NCI-H82 treated with DMSO at 0.1 percent for 48 hours (cell line): ENCODE measurements around the gene CT47A1.
"Not testable (repeated sequence)": the region's sequence is repeated elsewhere in the genome, so short reads cannot be mapped to it uniquely, and the experiment has no call there.

Experiments
- DNase-seq: peaks from one replicate; lab custom pipeline; 2025; ENCODE audit not compliant: unreplicated experiment; lab: John Stamatoyannopoulos, UW

CT47A1 gene

DNA sequence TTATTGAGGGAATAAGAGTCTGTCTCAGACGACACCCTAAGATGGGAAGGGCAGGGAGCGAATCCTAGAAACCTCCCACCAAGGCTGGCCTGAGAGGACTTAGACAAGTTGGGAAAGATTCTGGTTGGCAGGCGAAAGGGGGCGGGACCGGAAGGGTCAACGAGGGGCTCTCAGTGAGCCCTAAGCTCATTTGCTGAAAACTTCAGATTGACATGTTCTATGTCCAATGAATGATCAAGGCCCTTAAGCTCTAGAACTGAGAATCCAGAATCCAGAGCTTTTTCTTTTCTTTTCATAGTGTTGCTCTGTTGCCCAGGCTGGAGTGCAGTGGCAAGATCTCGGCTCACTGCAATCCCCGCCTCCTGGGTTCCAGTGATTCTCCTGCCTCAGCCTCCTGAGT, at the start of gene CT47A1:
TSS of gene CT47A1 (minus strand) at position 101 of the 400 bp plus-strand sequence. CDS start 231 bp downstream, outside the sequence.
- not testable (repeated sequence) for DNase-seq

DNA sequence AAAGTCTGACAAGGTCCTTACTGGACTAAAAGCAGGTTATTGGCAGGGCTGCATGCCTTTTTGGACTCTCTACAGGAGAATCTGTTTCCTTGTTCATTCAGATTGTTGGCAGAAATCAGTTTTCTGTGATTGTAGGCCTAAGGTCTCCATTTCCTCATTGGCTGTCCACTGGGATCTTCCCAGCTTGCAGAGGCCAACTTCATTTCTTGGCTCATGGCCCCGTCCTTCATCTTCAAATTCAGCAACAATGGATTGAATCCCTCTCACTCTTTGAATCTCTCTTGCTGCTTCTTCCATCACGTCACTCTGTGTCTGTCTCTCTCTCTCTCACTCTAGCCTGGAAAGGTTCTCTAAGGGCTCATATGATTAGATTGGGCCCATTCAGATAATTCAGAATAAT, 47.0 kb upstream of the CT47A1 start:
- no peak for DNase-seq

DNA sequence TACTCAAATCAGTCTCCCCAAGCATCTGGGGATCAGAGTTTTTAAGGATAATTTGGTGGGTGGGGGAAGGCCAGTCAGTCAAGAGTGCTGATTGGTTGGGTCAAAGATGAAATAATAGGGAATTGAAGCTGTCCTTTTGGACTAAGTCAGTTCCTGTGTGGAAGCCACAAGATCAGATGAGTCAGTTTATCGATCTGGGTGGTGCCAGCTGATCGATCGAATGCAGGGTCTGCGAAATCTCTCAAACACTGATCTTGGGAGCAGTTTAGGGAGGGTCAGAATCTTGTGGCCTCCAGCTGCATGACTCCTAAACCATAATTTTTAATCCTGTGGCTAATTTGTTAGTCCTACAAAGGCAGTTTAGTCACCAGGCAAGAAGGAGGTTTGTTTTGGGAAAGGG, 44.5 kb upstream of the CT47A1 start:
- no peak for DNase-seq

DNA sequence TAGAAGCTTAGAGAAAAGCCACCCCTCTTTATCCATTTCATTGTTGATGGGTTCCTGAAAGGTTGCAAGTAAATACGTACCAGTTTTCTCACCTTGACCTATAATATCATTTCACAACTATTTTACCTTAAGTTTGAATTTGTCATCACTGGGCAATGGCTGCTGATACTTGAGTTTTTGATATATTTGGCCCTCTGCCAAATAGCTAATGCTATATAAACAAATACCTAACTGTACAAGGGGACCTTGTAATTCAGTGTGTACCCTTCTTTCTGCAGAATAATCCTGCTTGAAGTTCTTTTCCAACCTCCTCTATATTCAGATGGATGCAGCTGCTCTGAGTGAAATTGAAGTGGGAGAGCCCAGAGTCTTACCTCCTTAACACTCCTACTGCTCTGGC, 42.9 kb upstream of the CT47A1 start:
- no peak for DNase-seq

DNA sequence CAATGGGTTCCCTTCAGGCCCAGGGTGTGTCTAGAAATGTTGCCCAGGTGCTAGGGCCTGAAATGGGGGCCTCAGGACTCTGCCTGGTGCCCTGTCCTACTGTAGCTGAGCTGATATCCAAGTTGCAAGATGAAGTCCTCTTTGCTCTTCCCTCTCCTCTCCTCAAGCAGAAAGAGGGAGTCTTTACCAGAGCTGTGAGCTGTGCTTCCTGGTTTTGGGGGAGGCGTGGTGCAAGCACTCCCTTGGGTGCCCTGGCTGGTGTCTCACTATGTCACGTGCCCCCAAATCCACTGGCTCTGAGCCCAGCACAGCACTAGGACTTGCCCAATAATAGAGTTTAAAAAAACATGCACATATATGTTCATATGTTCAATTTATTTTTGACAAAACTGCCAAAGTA, 29.3 kb upstream of the CT47A1 start:
- no peak for DNase-seq

DNA sequence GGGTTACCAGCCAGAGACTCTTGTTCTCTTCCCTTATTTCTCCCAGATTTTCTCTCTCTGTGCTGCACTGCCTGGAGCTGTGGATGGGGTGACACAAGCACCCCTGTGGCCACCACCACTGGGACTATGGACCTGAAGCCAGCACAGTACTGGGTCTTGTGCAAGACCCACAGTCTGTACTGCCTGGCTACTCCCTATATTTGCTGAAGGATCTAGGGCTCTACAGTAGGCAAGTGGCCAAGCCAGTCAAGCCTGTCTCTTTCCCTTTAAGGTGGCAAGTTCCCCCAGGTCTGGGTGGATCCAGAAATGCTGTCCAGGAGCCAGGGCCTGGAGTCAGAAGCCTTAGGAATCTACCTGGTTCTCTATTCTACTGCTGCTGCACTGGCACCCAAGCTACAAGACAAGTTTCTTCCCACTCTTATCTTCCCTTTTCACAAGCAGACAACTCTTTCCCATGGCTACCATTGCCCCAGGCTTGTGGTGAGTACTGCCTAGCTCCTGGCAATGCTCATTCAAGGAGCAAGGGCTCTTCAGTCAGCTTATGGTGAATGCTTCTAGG, 28.4 kb upstream of the CT47A1 start:
- no peak for DNase-seq

DNA sequence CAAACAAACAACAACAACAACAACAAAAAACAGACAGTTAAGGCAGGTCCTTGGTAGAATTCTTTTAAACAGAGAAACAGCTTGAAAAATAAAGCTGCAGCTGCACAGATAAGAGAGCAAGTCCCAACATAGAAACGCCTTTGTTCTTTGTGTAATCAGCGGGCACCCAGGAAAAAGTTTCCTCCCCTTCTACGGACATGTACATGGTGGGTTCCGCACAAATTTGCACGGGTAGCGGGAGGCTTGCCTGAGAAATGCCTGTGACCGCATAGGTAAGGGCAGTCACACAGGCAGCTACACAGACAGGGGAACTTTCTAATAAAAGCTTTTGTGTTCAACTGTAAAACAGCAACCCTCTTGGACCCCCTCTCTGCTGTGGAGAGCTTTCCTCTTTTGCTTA, 25.7 kb upstream of the CT47A1 start:
- DNase-seq: no peak

DNA sequence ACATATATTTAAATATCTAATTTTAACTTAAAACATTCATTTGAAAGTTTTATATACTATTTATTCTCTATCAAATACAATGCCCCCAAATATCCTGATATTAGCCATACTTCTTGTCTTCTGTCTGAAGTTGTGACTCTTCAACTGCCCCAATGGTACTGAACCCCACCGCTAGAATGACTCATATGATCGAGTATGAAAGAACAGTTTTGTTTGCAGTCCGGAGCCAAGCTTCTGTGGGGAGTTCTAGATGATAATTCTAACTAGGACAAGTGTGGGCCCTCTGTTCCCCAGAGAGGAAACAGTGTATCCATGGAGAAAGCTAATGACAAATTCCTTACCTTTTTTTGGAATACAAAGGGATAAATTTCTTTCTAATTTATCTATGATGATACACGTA, 24.7 kb upstream of the CT47A1 start:
- DNase-seq: no peak

DNA sequence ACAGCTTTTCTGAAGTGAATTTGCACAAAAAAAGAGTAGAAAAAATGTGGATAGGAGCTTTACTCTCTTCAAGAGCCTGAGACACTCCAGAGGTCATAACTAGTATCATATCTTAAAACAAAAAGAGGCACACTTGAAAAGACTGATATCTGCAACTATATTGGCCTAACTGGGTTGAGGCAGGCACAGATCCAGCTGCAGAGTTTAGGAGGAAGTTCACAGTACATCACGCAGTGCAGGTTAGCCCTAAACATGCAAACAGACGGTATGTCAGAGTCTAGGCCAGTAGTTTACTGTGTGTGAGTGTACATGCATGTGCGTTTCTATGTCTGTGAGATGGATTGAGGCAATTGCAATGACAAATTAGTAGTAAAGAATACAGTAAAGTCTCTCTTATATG, 24.2 kb upstream of the CT47A1 start:
- DNase-seq: no peak

DNA sequence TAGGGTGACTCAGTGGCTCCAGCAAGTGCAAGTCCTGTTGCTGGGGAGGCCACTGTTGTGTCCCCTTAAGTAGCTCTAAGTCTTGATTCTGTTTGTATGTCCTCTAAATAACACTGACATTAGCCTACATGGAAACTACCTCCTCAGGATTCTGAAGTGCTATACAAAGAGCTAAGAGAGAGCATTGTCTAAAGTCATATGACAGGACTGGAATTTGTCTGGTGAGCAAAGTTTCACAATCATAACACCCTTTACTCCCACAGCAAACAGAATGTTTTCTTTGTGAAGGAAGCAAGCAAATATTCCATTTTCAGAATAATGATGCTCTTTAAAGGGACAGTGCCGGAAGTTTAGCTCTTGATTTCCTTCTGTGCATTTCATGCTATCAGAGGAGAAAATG, 23.4 kb upstream of the CT47A1 start:
- no peak for DNase-seq

DNA sequence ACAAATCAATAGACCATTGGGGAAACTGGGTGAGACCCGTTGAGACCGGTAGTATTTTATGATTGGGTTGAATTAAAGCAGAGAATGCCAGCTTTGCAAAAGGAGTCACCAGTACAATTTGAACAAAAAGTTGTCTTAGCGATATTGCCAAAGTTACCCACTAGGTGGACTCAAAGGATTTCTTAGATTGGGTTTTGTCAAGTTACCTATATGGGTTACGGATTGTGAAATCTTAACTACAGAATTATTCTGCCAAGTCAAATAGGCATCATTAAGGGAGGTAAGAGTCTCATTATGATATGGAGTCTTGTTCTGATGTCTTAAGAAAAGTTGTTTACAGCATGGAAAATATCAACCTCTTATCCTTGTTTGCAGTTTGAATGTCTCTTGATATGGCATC, 15.0 kb upstream of the CT47A1 start:
- DNase-seq: peak; percentile 24

DNA sequence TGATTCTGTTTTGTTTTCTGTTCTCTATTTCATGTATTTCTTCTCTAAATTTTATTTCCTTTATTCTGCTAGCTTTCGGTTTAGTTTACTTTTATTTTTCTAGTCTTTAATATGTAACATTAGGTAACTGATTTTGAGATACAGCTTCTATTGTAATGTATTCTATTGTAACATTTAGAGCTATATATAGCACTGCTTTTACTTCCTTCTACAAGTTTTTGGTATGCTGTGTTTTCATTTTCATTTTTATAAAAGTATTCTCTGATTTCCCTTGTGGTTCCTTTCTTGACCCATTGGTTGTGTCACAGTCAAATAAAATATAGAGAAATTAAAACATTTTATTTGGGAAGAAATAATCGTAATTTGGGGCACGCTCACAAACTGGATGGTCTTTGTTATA, 13.9 kb upstream of the CT47A1 start:
- no peak for DNase-seq

DNA sequence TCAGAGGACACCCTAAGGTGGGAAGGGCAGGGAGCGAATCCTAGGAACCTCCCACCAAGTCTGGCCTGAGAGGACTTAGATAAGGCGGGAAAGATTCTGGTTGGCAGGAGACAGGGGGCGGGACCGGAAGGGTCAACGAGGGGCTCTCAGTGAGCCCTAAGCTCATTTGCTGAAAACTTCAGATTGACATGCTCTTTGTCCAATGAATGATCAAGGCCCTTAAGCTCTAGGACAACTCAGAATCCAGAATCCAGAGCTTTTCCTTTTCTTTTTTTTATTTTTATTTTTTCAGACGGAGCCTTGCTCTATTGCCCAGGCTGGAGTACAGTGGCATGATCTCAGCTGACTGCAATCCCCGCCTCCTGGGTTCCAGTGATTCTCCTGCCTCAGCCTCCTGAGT, 29.1 kb downstream of the CT47A1 start, which contains the start of gene CT47A7:
TSS of gene CT47A7 (minus strand) at position 101 of the 400 bp plus-strand sequence. CDS start 255 bp downstream, outside the sequence.
- DNase-seq: not testable (repeated sequence)
